DND-41 (cell line): ENCODE data around the gene OR4S2.

Experiments used
- ATAC-seq: fragments of 200-7000 bp; cut with Tn5 transposase; 3 replicates; pipeline ENCODE4 v1.9.1; 2021; ENCODE audit warnings: low read depth; ENCODE audit not compliant: insufficient read depth
- DNase-seq: peaks from one replicate; pipeline ENCODE4 v3.0.0-alpha.2; 2020
- H2AFZ ChIP-seq: 2 replicates; pipeline ENCODE4 v1.6.0; 2012; ENCODE audit warnings: low read depth, low read length
- H3K27ac ChIP-seq: 2 replicates; pipeline ENCODE4 v1.5.1; 2012; ENCODE audit warnings: low read length, inconsistent platforms
- H3K27me3 ChIP-seq: fragments of 200-600 bp; sonication (generic); 2 replicates; pipeline ENCODE4 v1.6.0; 2012; ENCODE audit warnings: low read length, mild to moderate bottlenecking, inconsistent platforms; ENCODE audit not compliant: insufficient read depth, poor library complexity
- H3K36me3 ChIP-seq: 2 replicates; pipeline ENCODE4 v1.5.1; 2012; ENCODE audit warnings: low read length, inconsistent platforms; ENCODE audit not compliant: insufficient read depth
- H3K4me1 ChIP-seq: 2 replicates; pipeline ENCODE4 v1.5.1; 2012; ENCODE audit warnings: mild to moderate bottlenecking, low read length; ENCODE audit not compliant: insufficient read depth
- H3K4me2 ChIP-seq: 2 replicates; pipeline ENCODE4 v1.6.0; 2012; ENCODE audit warnings: mild to moderate bottlenecking, moderate library complexity, low read length, inconsistent platforms; ENCODE audit not compliant: insufficient read depth
- H3K4me3 ChIP-seq, 2 experiments: fragments of 200-600 bp in 1 of 2; shearing (Covaris generic) in 1 of 2; 2 replicates each; pipeline ENCODE4 v1.5.1; 2012 to 2016; ENCODE audit warnings: inconsistent platforms in 2 of 2, low read length in 2 of 2, mild to moderate bottlenecking in 2 of 2, low read depth in 1 of 2, moderate library complexity in 1 of 2
- H3K79me2 ChIP-seq: 2 replicates; pipeline ENCODE4 v1.6.0; 2012; ENCODE audit warnings: low read length, inconsistent platforms; ENCODE audit not compliant: insufficient read depth
- H3K9ac ChIP-seq: 2 replicates; pipeline ENCODE4 v1.6.0; 2012; ENCODE audit warnings: low read depth, mild to moderate bottlenecking, inconsistent platforms, low read length, moderate library complexity
- H3K9me3 ChIP-seq: 2 replicates; pipeline ENCODE4 v1.5.1; 2012; ENCODE audit warnings: low read length, moderate library complexity, mild to moderate bottlenecking, inconsistent platforms; ENCODE audit not compliant: insufficient read depth, severe bottlenecking
- H4K20me1 ChIP-seq: 2 replicates; pipeline ENCODE4 v1.6.0; 2012; ENCODE audit warnings: low read length; ENCODE audit not compliant: insufficient read depth
- EZH2 ChIP-seq: IDR thresholded peaks from 3 replicates; pipeline ENCODE4 v1.6.1; 2012; ENCODE audit warnings: borderline replicate concordance, low read depth, mild to moderate bottlenecking, moderate library complexity, low read length, inconsistent platforms; ENCODE audit not compliant: severe bottlenecking
- TF ChIP-seq, protein P1 (sequence below): IDR thresholded peaks from 2 replicates; pipeline ENCODE4 v1.5.1; 2012; ENCODE audit warnings: borderline replicate concordance, low read length, moderate library complexity, mild to moderate bottlenecking; ENCODE audit not compliant: poor library complexity, severe bottlenecking; ENCODE audit errors: extremely low read depth

OR4S2 gene

DNA sequence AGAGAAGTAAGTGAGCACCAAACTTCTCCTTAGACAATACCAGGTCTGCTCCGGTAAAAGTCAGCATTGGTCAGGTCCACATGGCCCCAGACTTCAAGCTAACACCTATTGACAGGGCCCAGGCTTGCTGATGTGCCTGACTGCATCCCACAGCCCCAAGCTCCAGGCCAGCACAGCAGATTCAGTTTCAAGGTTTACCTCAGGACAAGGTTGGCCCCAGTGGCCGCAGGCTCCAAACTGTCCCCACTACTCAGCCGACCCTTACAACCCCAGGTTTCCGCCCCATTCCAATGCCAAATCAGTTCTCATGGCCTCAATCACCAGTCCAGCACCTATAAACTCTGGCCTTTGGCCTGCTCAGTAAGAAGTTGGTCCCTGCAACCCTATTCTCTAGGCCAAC, 53.3 kb downstream of the OR4S2 start:
- Histone ChIP-seq H3K4me3 (no peak overlapping the region), H3K4me1 (no peaks in the 10 kb centered on the region), H3K9me3 (peaks cover 8% of the 10 kb centered on the region), H3K4me2 (no peak overlapping the region), H3K9ac (no peak overlapping the region), H3K27ac (no peak overlapping the region), H3K27me3 (no peaks in the 10 kb centered on the region), H4K20me1 (no peaks in the 10 kb centered on the region), H2AFZ (no peak overlapping the region), H3K36me3 (no peaks in the 10 kb centered on the region), H3K79me2 (no peaks in the 10 kb centered on the region)
- DNase-seq, result no peak
- no peak for TF ChIP-seq EZH2
- TF ChIP-seq, protein P1, sequence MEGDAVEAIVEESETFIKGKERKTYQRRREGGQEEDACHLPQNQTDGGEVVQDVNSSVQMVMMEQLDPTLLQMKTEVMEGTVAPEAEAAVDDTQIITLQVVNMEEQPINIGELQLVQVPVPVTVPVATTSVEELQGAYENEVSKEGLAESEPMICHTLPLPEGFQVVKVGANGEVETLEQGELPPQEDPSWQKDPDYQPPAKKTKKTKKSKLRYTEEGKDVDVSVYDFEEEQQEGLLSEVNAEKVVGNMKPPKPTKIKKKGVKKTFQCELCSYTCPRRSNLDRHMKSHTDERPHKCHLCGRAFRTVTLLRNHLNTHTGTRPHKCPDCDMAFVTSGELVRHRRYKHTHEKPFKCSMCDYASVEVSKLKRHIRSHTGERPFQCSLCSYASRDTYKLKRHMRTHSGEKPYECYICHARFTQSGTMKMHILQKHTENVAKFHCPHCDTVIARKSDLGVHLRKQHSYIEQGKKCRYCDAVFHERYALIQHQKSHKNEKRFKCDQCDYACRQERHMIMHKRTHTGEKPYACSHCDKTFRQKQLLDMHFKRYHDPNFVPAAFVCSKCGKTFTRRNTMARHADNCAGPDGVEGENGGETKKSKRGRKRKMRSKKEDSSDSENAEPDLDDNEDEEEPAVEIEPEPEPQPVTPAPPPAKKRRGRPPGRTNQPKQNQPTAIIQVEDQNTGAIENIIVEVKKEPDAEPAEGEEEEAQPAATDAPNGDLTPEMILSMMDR, result no peak
- ATAC-seq, result no peak
